GM12878 (cell line): ENCODE measurements around the gene PCK2. TPM values are rescaled to one million over a fixed set of nuclear protein-coding genes. Genes with fewer than 3 reads are reported as not detected.

Experiments
- ATAC-seq: fragments of 200-7000 bp; cut with Tn5 transposase; 3 replicates; pipeline ENCODE4 v1.9.1; 2020; ENCODE audit warnings: mild to moderate bottlenecking, moderate library complexity
- BruUV-seq: library from RNA; stranded (reverse); fragments of 400-500 nt; replicated peaks from 2 replicates; lab custom pipeline; 2021; lab: Mats Ljungman, UMichigan
- CTCF ChIA-PET: fragments of 300-600 bp; sonication (Branson Sonifier 250); formaldehyde crosslinking; extraction: SDS; loops from one replicate; lab custom pipeline; 2021; ENCODE audit warnings: inconsistent platforms; lab: Yijun Ruan, JAX
- POLR2A ChIA-PET: fragments of 350-600 bp; formaldehyde crosslinking; extraction: SDS; loops from one replicate; lab custom pipeline; 2021; ENCODE audit warnings: inconsistent platforms; lab: Charles Lee
- RAD21 ChIA-PET: fragments of 300-600 bp; sonication (Branson Sonifier 250); formaldehyde crosslinking; loops from one replicate; lab custom pipeline; 2023; ENCODE audit warnings: antibody characterized with exemption; ENCODE audit not compliant: unreplicated experiment; lab: Charles Lee
- SMC1A ChIA-PET: fragments of 300-600 bp; sonication (Branson Sonifier 250); formaldehyde crosslinking; loops from one replicate; lab custom pipeline; 2023; ENCODE audit not compliant: unreplicated experiment, uncharacterized antibody; lab: Charles Lee
- DNase-seq: peaks from one replicate; pipeline ENCODE4 v3.0.0-alpha.2; 2011; ENCODE audit warnings: low read depth, low spot score
- FAIRE-seq: peaks from 3 replicates; lab custom pipeline; 2011; peaks lifted over from hg19 to GRCh38; lab: Jason Lieb, UNC
- H2AFZ ChIP-seq: 2 replicates; pipeline ENCODE4 v1.6.0; 2011; ENCODE audit warnings: low read depth, low read length, control low read depth; ENCODE audit not compliant: control insufficient read depth
- H3K27ac ChIP-seq: 2 replicates; pipeline ENCODE4 v1.5.1; 2011; ENCODE audit warnings: control low read depth; ENCODE audit not compliant: control insufficient read depth, insufficient read depth
- H3K27me3 ChIP-seq, 2 experiments: replicated peaks in 1 of 2; 2 replicates each; pipeline versions ENCODE4 v1.6.0 to v1.6.1; 2011; ENCODE audit warnings: low read length in 1 of 2; ENCODE audit not compliant: control insufficient read depth in 2 of 2, insufficient read depth in 2 of 2
- H3K36me3 ChIP-seq, 2 experiments: 2 replicates each; pipeline ENCODE4 v1.5.1; 2011; ENCODE audit warnings: low read length in 1 of 2; ENCODE audit not compliant: control insufficient read depth in 2 of 2, insufficient read depth in 2 of 2
- H3K4me1 ChIP-seq: 2 replicates; pipeline ENCODE4 v1.6.1; 2011; ENCODE audit warnings: mild to moderate bottlenecking, low read length, moderate library complexity, mixed read lengths; ENCODE audit not compliant: control insufficient read depth, insufficient read depth
- H3K4me2 ChIP-seq: 2 replicates; pipeline ENCODE4 v1.6.0; 2011; ENCODE audit warnings: control low read depth; ENCODE audit not compliant: control insufficient read depth, insufficient read depth
- H3K4me3 ChIP-seq: fragments of 200-600 bp; sonication (generic); 2 replicates; pipeline ENCODE4 v1.5.1; 2016
- H3K79me2 ChIP-seq: 2 replicates; pipeline ENCODE4 v1.6.0; 2011; ENCODE audit warnings: low read length; ENCODE audit not compliant: control insufficient read depth, insufficient read depth
- H3K9ac ChIP-seq: 2 replicates; pipeline ENCODE4 v1.8.0; 2011; ENCODE audit warnings: low read length, control low read depth, mixed read lengths; ENCODE audit not compliant: control insufficient read depth, insufficient read depth
- H3K9me3 ChIP-seq: replicated peaks from 3 replicates; pipeline ENCODE4 v1.5.1; 2011; ENCODE audit warnings: mild to moderate bottlenecking, low read length; ENCODE audit not compliant: control insufficient read depth, insufficient read depth
- H4K20me1 ChIP-seq: 2 replicates; pipeline ENCODE4 v1.6.0; 2011; ENCODE audit not compliant: control insufficient read depth, insufficient read depth
- EZH2 ChIP-seq: IDR thresholded peaks from 2 replicates; pipeline ENCODE4 v1.6.1; 2012; ENCODE audit warnings: low read depth, mild to moderate bottlenecking, control low read depth, inconsistent platforms, low read length, borderline replicate concordance; ENCODE audit not compliant: control insufficient read depth
- GABPA ChIP-seq: IDR thresholded peaks from 2 replicates; pipeline ENCODE4 v1.6.1; 2014; ENCODE audit warnings: antibody characterized with exemption, low read depth, mild to moderate bottlenecking, inconsistent platforms
- PML ChIP-seq: IDR thresholded peaks from 2 replicates; pipeline ENCODE4 v1.6.1; 2012; ENCODE audit warnings: low read length, inconsistent platforms
- SRF ChIP-seq, 2 experiments: IDR thresholded peaks; 2 replicates each; pipeline ENCODE4 v1.6.1; 2011; ENCODE audit warnings: low read depth in 2 of 2, low read length in 2 of 2, mild to moderate bottlenecking in 1 of 2, moderate library complexity in 1 of 2
- TAF1 ChIP-seq: IDR thresholded peaks from 2 replicates; pipeline ENCODE4 v1.6.1; 2011; ENCODE audit warnings: mild to moderate bottlenecking, low read depth, low read length, borderline replicate concordance
- WGBS: methylation state at CpG from one replicate; pipeline ENCODE4 v1.1.6; 2016; ENCODE audit warnings: low lambda C conversion rate; ENCODE audit not compliant: insufficient replicate concordance, insufficient coverage; ENCODE audit errors: missing lambda C conversion rate; 5-methylcytosine and 5-hydroxymethylcytosine counted together
- in situ Hi-C: fragments of 300-500 bp; cut with MboI; formaldehyde crosslinking; loops from 9 replicates; pipeline ENCODE4 v1.14.3; 2018; ENCODE audit warnings: mixed read lengths
- intact Hi-C: fragments of 100-400 bp; cut with micrococcal nuclease; formaldehyde crosslinking; loops from one replicate; pipeline ENCODE4 v1.14.2; 2022; ENCODE audit not compliant: unreplicated experiment
- polyA plus RNA-seq, 11 experiments: library from polyadenylated mRNA; depleted of rRNA in 4 of 11; unstranded in 6 of 11; stranded (reverse) in 5 of 11; fragments of >200 nt; fragmentation: Nextera tagmentation in 4 of 11; fragmentation: Illumina TruSeq in 1 of 11; extraction: Ambion mirVana in 4 of 11; extraction: Trizol in 1 of 11; gene quantifications; 1 replicate in 1 of 11; 2 replicates in 10 of 11; pipeline versions ENCODE4 v1.2.1 to v1.2.3, GENCODE V29; 2011 to 2016; ENCODE audit warnings: inconsistent platforms in 2 of 11, missing spikeins in 2 of 11, low read depth in 1 of 11
- total RNA-seq, 4 experiments: library from RNA; depleted of rRNA in 3 of 4; stranded (reverse); fragments of >200 nt in 3 of 4; fragmentation: Illumina TruSeq in 1 of 4; extraction: Trizol in 1 of 4; gene quantifications; 2 replicates each; pipeline versions ENCODE4 v1.2.1 to v1.2.3, GENCODE V29; 2013 to 2021
- TF ChIP-seq, protein P1 (sequence below): IDR thresholded peaks from 2 replicates; pipeline ENCODE4 v1.6.1; 2012; ENCODE audit warnings: mild to moderate bottlenecking, low read depth, low read length
- TF ChIP-seq, protein P2 (sequence below): IDR thresholded peaks from 2 replicates; pipeline ENCODE4 v1.6.1; 2012; ENCODE audit warnings: low read depth, low read length, improper control_type of control experiment

Gene PCK2
- total and polyA plus RNA-seq, 10 of the 15 experiments (the other 5 are each of a cell fraction or from before 2014, with no cell fraction given) = 6.6 to 110 (median 44.6) TPM

DNA sequence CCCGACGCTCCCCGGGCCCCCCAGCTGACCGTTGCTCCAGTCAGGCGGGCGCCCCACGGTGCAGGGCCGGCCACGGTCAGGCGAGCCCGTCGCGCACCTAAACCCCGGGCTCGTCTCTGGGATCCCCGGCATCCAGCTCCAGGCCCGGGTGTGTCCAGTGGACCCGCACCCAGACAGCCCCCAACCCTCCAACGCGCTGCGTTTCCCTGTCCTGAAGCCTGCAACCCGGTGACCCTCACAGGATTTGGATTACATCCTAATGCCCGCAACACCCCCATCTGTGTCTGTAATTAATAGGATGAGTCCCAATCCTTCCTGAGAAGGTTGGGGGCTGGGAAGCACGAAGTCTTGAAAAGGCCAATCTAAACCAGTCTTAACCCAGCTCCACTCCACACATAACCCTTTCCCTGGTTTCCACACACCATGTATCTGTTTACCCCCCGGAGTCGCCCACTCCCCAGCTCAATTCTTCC lies 12.3 kb upstream of the PCK2 start (continued):
- no peak for TF ChIP-seq EZH2
- TF ChIP-seq GABPA = no peak
- TF ChIP-seq PML = no peak

DNA sequence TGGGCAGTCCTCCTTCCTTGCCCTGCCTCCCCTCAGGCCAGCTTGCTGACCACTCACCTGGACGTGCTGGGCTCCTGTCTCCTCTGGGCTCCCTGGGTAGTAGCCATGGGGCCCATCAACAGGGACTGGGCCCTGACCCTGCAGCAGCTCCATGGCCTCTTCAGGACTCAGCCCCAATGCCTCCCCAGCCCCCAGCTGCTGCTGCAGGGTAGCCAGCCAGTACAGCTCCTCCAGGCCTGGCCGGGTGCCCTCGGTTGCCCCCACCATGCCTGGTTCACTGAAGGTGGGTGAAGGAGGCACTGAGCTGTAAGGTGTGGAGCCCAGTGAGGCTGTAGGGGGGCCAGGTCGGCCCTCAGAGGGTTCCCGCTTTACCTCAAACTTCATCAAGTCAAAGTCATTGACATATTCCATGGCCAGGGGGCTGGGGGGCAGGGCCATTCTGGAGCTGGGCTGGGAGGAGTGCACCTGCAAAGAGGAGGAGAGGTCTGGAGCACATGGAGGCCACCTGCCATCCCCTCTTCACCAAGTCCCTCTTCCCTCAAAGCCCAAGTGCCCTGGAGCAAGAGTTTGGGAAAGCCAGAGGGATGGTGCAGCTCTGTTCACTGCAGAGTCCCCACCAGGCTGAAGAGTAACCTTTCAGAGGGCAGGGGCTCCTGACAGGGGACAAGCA lies 11.6 kb upstream of the PCK2 start:
- H3K9ac ChIP-seq = no peak overlapping the region
- peaks cover 13% of the 10 kb centered on the region for H3K4me1 ChIP-seq
- H3K4me2 ChIP-seq = no peak overlapping the region
- ChIA-PET RAD21 (interaction anchor here (1.3 to 4.6 kb wide), 6 partner anchors 10 to 78 kb away, joined by 3 to 39 read pairs (median 14); partner anchors contain the start of genes DCAF11, IRF9, NRL and PCK2), SMC1A (interaction anchor here (0.9 to 5.2 kb wide), 4 partner anchors 9 to 79 kb away, joined by 3 to 51 read pairs (median 6); partner anchors contain the start of gene PCK2), CTCF (interaction anchor here (0.6 to 4.9 kb wide), 9 partner anchors 8 to 469 kb away, joined by 3 to 71 read pairs (median 3); partner anchors contain the start of genes CIDEB, PCK2 and PSME2), POLR2A (interaction anchor here (1.3 to 4.2 kb wide), 5 partner anchors 12 to 64 kb away, joined by 3 to 33 read pairs (median 6); partner anchors contain the start of genes CARMIL3, PCK2, PSME1 and PSME2)
- intact Hi-C loops = no loop called here
- no peaks in the 10 kb centered on the region for H3K27me3 ChIP-seq
- FAIRE-seq (no peak), DNase-seq (no peak), ATAC-seq (no peak)
- H3K4me3 ChIP-seq = no peak overlapping the region
- no peaks in the 10 kb centered on the region for H4K20me1 ChIP-seq
- H3K9me3 ChIP-seq = no peaks in the 10 kb centered on the region
- no peak for TF ChIP-seq TAF1
- TF ChIP-seq, protein P1, sequence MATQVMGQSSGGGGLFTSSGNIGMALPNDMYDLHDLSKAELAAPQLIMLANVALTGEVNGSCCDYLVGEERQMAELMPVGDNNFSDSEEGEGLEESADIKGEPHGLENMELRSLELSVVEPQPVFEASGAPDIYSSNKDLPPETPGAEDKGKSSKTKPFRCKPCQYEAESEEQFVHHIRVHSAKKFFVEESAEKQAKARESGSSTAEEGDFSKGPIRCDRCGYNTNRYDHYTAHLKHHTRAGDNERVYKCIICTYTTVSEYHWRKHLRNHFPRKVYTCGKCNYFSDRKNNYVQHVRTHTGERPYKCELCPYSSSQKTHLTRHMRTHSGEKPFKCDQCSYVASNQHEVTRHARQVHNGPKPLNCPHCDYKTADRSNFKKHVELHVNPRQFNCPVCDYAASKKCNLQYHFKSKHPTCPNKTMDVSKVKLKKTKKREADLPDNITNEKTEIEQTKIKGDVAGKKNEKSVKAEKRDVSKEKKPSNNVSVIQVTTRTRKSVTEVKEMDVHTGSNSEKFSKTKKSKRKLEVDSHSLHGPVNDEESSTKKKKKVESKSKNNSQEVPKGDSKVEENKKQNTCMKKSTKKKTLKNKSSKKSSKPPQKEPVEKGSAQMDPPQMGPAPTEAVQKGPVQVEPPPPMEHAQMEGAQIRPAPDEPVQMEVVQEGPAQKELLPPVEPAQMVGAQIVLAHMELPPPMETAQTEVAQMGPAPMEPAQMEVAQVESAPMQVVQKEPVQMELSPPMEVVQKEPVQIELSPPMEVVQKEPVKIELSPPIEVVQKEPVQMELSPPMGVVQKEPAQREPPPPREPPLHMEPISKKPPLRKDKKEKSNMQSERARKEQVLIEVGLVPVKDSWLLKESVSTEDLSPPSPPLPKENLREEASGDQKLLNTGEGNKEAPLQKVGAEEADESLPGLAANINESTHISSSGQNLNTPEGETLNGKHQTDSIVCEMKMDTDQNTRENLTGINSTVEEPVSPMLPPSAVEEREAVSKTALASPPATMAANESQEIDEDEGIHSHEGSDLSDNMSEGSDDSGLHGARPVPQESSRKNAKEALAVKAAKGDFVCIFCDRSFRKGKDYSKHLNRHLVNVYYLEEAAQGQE = no peak
- no peak for TF ChIP-seq EZH2
- TF ChIP-seq SRF (IDR thresholded peaks at IDR 0.05; ENCODE audit: low read depth in 2 of 2, low read length in 2 of 2) = no peak
- TF ChIP-seq, protein P2, sequence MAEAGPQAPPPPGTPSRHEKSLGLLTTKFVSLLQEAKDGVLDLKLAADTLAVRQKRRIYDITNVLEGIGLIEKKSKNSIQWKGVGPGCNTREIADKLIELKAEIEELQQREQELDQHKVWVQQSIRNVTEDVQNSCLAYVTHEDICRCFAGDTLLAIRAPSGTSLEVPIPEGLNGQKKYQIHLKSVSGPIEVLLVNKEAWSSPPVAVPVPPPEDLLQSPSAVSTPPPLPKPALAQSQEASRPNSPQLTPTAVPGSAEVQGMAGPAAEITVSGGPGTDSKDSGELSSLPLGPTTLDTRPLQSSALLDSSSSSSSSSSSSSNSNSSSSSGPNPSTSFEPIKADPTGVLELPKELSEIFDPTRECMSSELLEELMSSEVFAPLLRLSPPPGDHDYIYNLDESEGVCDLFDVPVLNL = no peak
- no peak overlapping the region for H3K27ac ChIP-seq
- H3K79me2 ChIP-seq = no peaks in the 10 kb centered on the region
- WGBS = 52% methylated on average over 5 of the region's 5 CpGs
- in situ Hi-C loops = no loop called here
- BruUV-seq = no TSS peak
- no peaks in the 10 kb centered on the region for H3K36me3 ChIP-seq
- no peak overlapping the region for H2AFZ ChIP-seq
